Body of pancreas (tissue), 4 donors: ENCODE measurements around the gene PDLIM4.

Source experiments
- CTCF ChIP-seq, 7 experiments: fragments of 450-650 bp in 4 of 7; fragments of 200-600 bp in 3 of 7; sonication (generic) in 3 of 7; IDR thresholded peaks; one replicate each; pipeline ENCODE4 v1.5.1; 2016 to 2019; ENCODE audit warnings: antibody characterized with exemption in 7 of 7
- POLR2A ChIP-seq, 3 donors: fragments of 450-650 bp; IDR thresholded peaks; one replicate each; pipeline ENCODE4 v1.6.1; 2016; ENCODE audit warnings: antibody characterized with exemption in 3 of 3, mild to moderate bottlenecking in 2 of 3

GRCh38 chr5:132260714-132261551 is 3.4 kb downstream of the PDLIM4 start:
- no peak for TF ChIP-seq CTCF (IDR thresholded peaks at IDR 0.05)
- no peak for TF ChIP-seq POLR2A (IDR thresholded peaks at IDR 0.05)
